IMR-90 (cell line): ENCODE measurements around the gene ZNF454. TPM values are rescaled to one million over a fixed set of nuclear protein-coding genes. Genes with fewer than 3 reads are reported as not detected.

ENCODE experiments used
- ATAC-seq: fragments of 200-7000 bp; cut with Tn5 transposase; 2 replicates; pipeline ENCODE4 v1.9.1; 2020; ENCODE audit warnings: low read depth, mild to moderate bottlenecking, moderate library complexity
- BruUV-seq: library from RNA; stranded (reverse); fragments of 400-500 nt; replicated peaks from 2 replicates; lab custom pipeline; 2021; lab: Mats Ljungman, UMichigan
- CTCF ChIA-PET: fragments of 300-600 bp; formaldehyde crosslinking; extraction: SDS; loops from one replicate; lab custom pipeline; 2021; ENCODE audit warnings: antibody characterized with exemption; lab: Yijun Ruan, JAX
- POLR2A ChIA-PET: fragments of 300-600 bp; sonication (Branson Sonifier 250); formaldehyde crosslinking; loops from one replicate; lab custom pipeline; 2022; ENCODE audit warnings: antibody characterized with exemption; ENCODE audit not compliant: unreplicated experiment; lab: Charles Lee
- DNase-seq: peaks from one replicate; pipeline ENCODE4 v3.0.0; 2013
- H2AFZ ChIP-seq: replicated peaks from 2 replicates; pipeline ENCODE3; 2013; ENCODE audit warnings: low read length, mild to moderate bottlenecking; ENCODE audit not compliant: poor library complexity
- H2AK5ac ChIP-seq: 2 replicates; pipeline ENCODE4 v1.6.1; 2013; ENCODE audit warnings: low read depth, low read length, inconsistent platforms
- H2AK9ac ChIP-seq: replicated peaks from 2 replicates; pipeline ENCODE3; 2013; ENCODE audit warnings: mild to moderate bottlenecking, low read depth, low read length, moderate library complexity; ENCODE audit not compliant: poor library complexity
- H2BK120ac ChIP-seq: 2 replicates; pipeline ENCODE4 v1.6.1; 2013; ENCODE audit warnings: low read depth, low read length, inconsistent platforms
- H2BK15ac ChIP-seq: 3 replicates; pipeline ENCODE4 v1.6.1; 2013; ENCODE audit warnings: low read depth, low read length, inconsistent platforms
- H2BK20ac ChIP-seq: 2 replicates; pipeline ENCODE4 v1.6.1; 2013; ENCODE audit warnings: low read depth, mild to moderate bottlenecking, inconsistent platforms, low read length, moderate library complexity
- H2BK5ac ChIP-seq: 2 replicates; pipeline ENCODE4 v1.6.1; 2013; ENCODE audit warnings: mild to moderate bottlenecking, low read depth, low read length, inconsistent platforms; ENCODE audit not compliant: poor library complexity, severe bottlenecking
- H3K14ac ChIP-seq: replicated peaks from 2 replicates; pipeline ENCODE4 v1.6.1; 2013; ENCODE audit warnings: low read depth, low read length, inconsistent platforms
- H3K18ac ChIP-seq: 2 replicates; pipeline ENCODE4 v1.6.1; 2013; ENCODE audit warnings: low read depth, low read length, control low read depth
- H3K23ac ChIP-seq: 2 replicates; pipeline ENCODE4 v1.6.1; 2013; ENCODE audit warnings: low read depth, low read length, inconsistent platforms
- H3K27ac ChIP-seq: 2 replicates; pipeline ENCODE4 v1.5.1; 2013; ENCODE audit warnings: mild to moderate bottlenecking, control low read depth, low read length; ENCODE audit not compliant: insufficient read depth
- H3K27me3 ChIP-seq: 2 replicates; pipeline ENCODE4 v1.6.1; 2013; ENCODE audit warnings: low read length; ENCODE audit not compliant: control insufficient read depth, insufficient read depth
- H3K36me3 ChIP-seq: 2 replicates; pipeline ENCODE4 v1.6.1; 2013; ENCODE audit warnings: low read length, mixed read lengths; ENCODE audit not compliant: control insufficient read depth, insufficient read depth
- H3K4ac ChIP-seq: 2 replicates; pipeline ENCODE4 v1.6.1; 2013; ENCODE audit warnings: low read depth, low read length, inconsistent platforms
- H3K4me1 ChIP-seq: 2 replicates; pipeline ENCODE4 v1.6.1; 2013; ENCODE audit warnings: low read length, mixed read lengths; ENCODE audit not compliant: control insufficient read depth, insufficient read depth
- H3K4me2 ChIP-seq: 2 replicates; pipeline ENCODE4 v1.6.1; 2013; ENCODE audit warnings: low read depth, mild to moderate bottlenecking, control low read depth, low read length, moderate library complexity
- H3K4me3 ChIP-seq: 2 replicates; pipeline ENCODE4 v1.5.1; 2013; ENCODE audit warnings: low read depth, mild to moderate bottlenecking, control low read depth, low read length, moderate library complexity; ENCODE audit not compliant: insufficient read depth
- H3K56ac ChIP-seq: 2 replicates; pipeline ENCODE4 v1.6.1; 2013; ENCODE audit warnings: low read length, inconsistent platforms; ENCODE audit not compliant: insufficient read depth; ENCODE audit errors: extremely low read depth
- H3K79me1 ChIP-seq, 2 experiments: 2 replicates each; pipeline ENCODE4 v1.6.1; 2013; ENCODE audit warnings: low read length in 2 of 2, inconsistent platforms in 1 of 2, low read depth in 1 of 2
- H3K9ac ChIP-seq: 2 replicates; pipeline ENCODE4 v1.6.1; 2013; ENCODE audit warnings: low read depth, low read length, control low read depth
- H3K9me1 ChIP-seq: 2 replicates; pipeline ENCODE4 v1.6.1; 2013; ENCODE audit warnings: low read length, inconsistent platforms; ENCODE audit not compliant: insufficient read depth
- H3K9me3 ChIP-seq: 2 replicates; pipeline ENCODE4 v1.6.1; 2013; ENCODE audit warnings: low read length; ENCODE audit not compliant: control insufficient read depth, insufficient read depth
- H4K20me1 ChIP-seq: 2 replicates; pipeline ENCODE4 v1.6.1; 2013; ENCODE audit warnings: low read length, inconsistent platforms; ENCODE audit not compliant: insufficient read depth
- H4K5ac ChIP-seq: 2 replicates; pipeline ENCODE4 v1.6.1; 2013; ENCODE audit warnings: mild to moderate bottlenecking, low read depth, low read length, control low read depth
- H4K8ac ChIP-seq, 2 experiments: 2 replicates each; pipeline ENCODE4 v1.6.1; 2013; ENCODE audit warnings: low read depth in 2 of 2, low read length in 2 of 2, control low read depth in 1 of 2, inconsistent platforms in 1 of 2
- H4K91ac ChIP-seq: 2 replicates; pipeline ENCODE4 v1.6.1; 2013; ENCODE audit warnings: low read depth, low read length, inconsistent platforms; ENCODE audit not compliant: insufficient read depth
- BHLHE40 ChIP-seq: fragments of 150-350 bp; IDR thresholded peaks from 2 replicates; pipeline ENCODE4 v1.6.1; 2016; ENCODE audit warnings: mild to moderate bottlenecking, low read depth, low read length
- CEBPB ChIP-seq: IDR thresholded peaks from 2 replicates; pipeline ENCODE4 v1.6.1; 2012; ENCODE audit warnings: low read depth, low read length, improper control_type of control experiment
- CHD1 ChIP-seq: IDR thresholded peaks from 2 replicates; pipeline ENCODE4 v1.6.1; 2012; ENCODE audit warnings: low read depth, low read length, improper control_type of control experiment
- CTCF ChIP-seq: conservative IDR thresholded peaks from 2 replicates; pipeline ENCODE4 v1.5.1; 2012; ENCODE audit warnings: mild to moderate bottlenecking, low read depth, low read length, improper control_type of control experiment
- ELK1 ChIP-seq: fragments of 150-350 bp; IDR thresholded peaks from 2 replicates; pipeline ENCODE4 v1.6.1; 2016; ENCODE audit warnings: low read depth, mild to moderate bottlenecking, low read length, moderate library complexity, borderline replicate concordance
- FOS ChIP-seq: fragments of 150-350 bp; IDR thresholded peaks from 2 replicates; pipeline ENCODE4 v1.6.1; 2016; ENCODE audit warnings: low read depth, low read length
- MAFK ChIP-seq: IDR thresholded peaks from 2 replicates; pipeline ENCODE4 v1.6.1; 2012; ENCODE audit warnings: low read depth, low read length, improper control_type of control experiment
- MAZ ChIP-seq: IDR thresholded peaks from 2 replicates; pipeline ENCODE4 v1.6.1; 2012; ENCODE audit warnings: low read depth, mild to moderate bottlenecking, low read length, improper control_type of control experiment, moderate library complexity, borderline replicate concordance
- MXI1 ChIP-seq: IDR thresholded peaks from 2 replicates; pipeline ENCODE4 v1.6.1; 2012; ENCODE audit warnings: low read depth, mild to moderate bottlenecking, low read length, moderate library complexity, borderline replicate concordance
- NFE2L2 ChIP-seq: fragments of 150-350 bp; IDR thresholded peaks from 2 replicates; pipeline ENCODE4 v1.6.1; 2016; ENCODE audit warnings: low read depth, mild to moderate bottlenecking, low read length
- POLR2A ChIP-seq: IDR thresholded peaks from 2 replicates; pipeline ENCODE4 v1.6.1; 2012; ENCODE audit warnings: mild to moderate bottlenecking, low read depth, low read length
- RAD21 ChIP-seq: IDR thresholded peaks from 2 replicates; pipeline ENCODE4 v1.6.1; 2012; ENCODE audit warnings: low read length, improper control_type of control experiment
- RCOR1 ChIP-seq: IDR thresholded peaks from 2 replicates; pipeline ENCODE4 v1.6.1; 2012; ENCODE audit warnings: mild to moderate bottlenecking, low read length, improper control_type of control experiment; ENCODE audit not compliant: insufficient replicate concordance
- RFX5 ChIP-seq: IDR thresholded peaks from 2 replicates; pipeline ENCODE4 v1.8.0; 2012; ENCODE audit warnings: low read depth, mild to moderate bottlenecking, low read length, moderate library complexity
- SMC3 ChIP-seq: fragments of 150-350 bp; IDR thresholded peaks from 2 replicates; pipeline ENCODE4 v1.6.1; 2016; ENCODE audit warnings: low read depth, mild to moderate bottlenecking, antibody characterized with exemption, low read length, moderate library complexity
- USF2 ChIP-seq: fragments of 150-350 bp; IDR thresholded peaks from 2 replicates; pipeline ENCODE4 v1.6.1; 2017; ENCODE audit warnings: mild to moderate bottlenecking, antibody characterized with exemption, low read length, low read depth
- WGBS, 2 experiments: methylation state at CpG; one replicate each; pipeline versions ENCODE4 v1.1.5 to v1.1.7; 2013; ENCODE audit warnings: missing lambda C conversion rate in 2 of 2; ENCODE audit not compliant: insufficient read length in 1 of 2; ENCODE audit errors: extremely low coverage in 2 of 2; 5-methylcytosine and 5-hydroxymethylcytosine counted together
- dilution Hi-C: fragments of 300-500 bp; cut with HindIII; formaldehyde crosslinking; loops from one replicate; pipeline ENCODE4 v1.14.3; 2018; ENCODE audit warnings: low sequenced_read_pairs; ENCODE audit not compliant: unreplicated experiment
- in situ Hi-C: fragments of 300-500 bp; cut with MboI; formaldehyde crosslinking; loops from 3 replicates; pipeline ENCODE4 v1.14.3; 2019; ENCODE audit warnings: low sequenced_read_pairs, inconsistent platforms, mixed read lengths
- intact Hi-C: fragments of 100-400 bp; cut with micrococcal nuclease; formaldehyde crosslinking; loops from 2 replicates; pipeline ENCODE4 v1.10.0; 2022
- polyA plus RNA-seq, 3 experiments: library from polyadenylated mRNA; depleted of rRNA; stranded (reverse); fragments of >200 nt; gene quantifications; 2 replicates each; pipeline ENCODE4 v1.2.3, GENCODE V29; 2012; ENCODE audit warnings: low replicate concordance in 1 of 3
- total RNA-seq: library from RNA; depleted of rRNA; stranded (reverse); fragments of >200 nt; gene quantifications from 2 replicates; pipeline ENCODE4 v1.2.3, GENCODE V29; 2012

Gene ZNF454
- total and polyA plus RNA-seq, 2 of the 4 experiments (the other 2 are of a cell fraction) = 0.12 to 0.18 TPM

- Histone ChIP-seq H3K27me3 (peaks cover 2% of the 10 kb centered on the region; the same call in 1 of the 2 replicates), H4K8ac (no peak overlapping the region), H4K20me1 (no peaks in the 10 kb centered on the region), H2BK15ac (no peak overlapping the region), H2AK5ac (no peak overlapping the region), H3K4me2 (no peak overlapping the region), H3K79me1 (no peaks in the 10 kb centered on the region), H3K27ac (no peak overlapping the region), H3K9me3 (peaks cover 55% of the 10 kb centered on the region), H4K5ac (no peak overlapping the region), H3K4me1 (no peaks in the 10 kb centered on the region), H3K4me3 (no peak overlapping the region), H3K23ac (no peak overlapping the region), H3K9ac (no peak overlapping the region), H2AK9ac (no peak overlapping the region), H3K4ac (no peak overlapping the region), H2BK20ac (no peak overlapping the region), H3K9me1 (no peaks in the 10 kb centered on the region), H2BK5ac (no peak overlapping the region), H3K18ac (no peak overlapping the region), H2AFZ (no peak overlapping the region), H4K91ac (no peak overlapping the region), H3K14ac (no peak overlapping the region), H3K36me3 (no peaks in the 10 kb centered on the region), H2BK120ac (no peak overlapping the region), H3K56ac (no peak overlapping the region)
- dilution Hi-C loops = no loop called here
- DNase-seq (no peak), ATAC-seq (no peak)
- intact Hi-C loops = no loop called here
- no peak for TF ChIP-seq CTCF
- no peak for TF ChIP-seq USF2
- TF ChIP-seq SMC3 = no peak
- no peak for TF ChIP-seq MXI1
- TF ChIP-seq RCOR1 = no peak
- no peak for TF ChIP-seq MAFK
- TF ChIP-seq FOS = no peak
- TF ChIP-seq MAZ = no peak
- no peak for TF ChIP-seq ELK1
- TF ChIP-seq BHLHE40 = no peak
- TF ChIP-seq RAD21 = no peak
- TF ChIP-seq CEBPB = no peak
- TF ChIP-seq NFE2L2 = no peak
- TF ChIP-seq CHD1 = no peak
- TF ChIP-seq RFX5 = no peak
- TF ChIP-seq POLR2A = no peak
- CTCF ChIA-PET = no interaction called here
- 80% methylated on average over 1 of the region's 9 CpGs; no CpG with 5 or more reads in 1 of the 2 experiments for WGBS, 2 experiments
- POLR2A ChIA-PET = no interaction called here
- no TSS peak for BruUV-seq
- in situ Hi-C loops = no loop called here
These were observed 51.4 kb downstream of the ZNF454 start for GRCh38 chr5:178992291-178992895.
